Superior temporal gyrus (tissue), 1 donor: ENCODE data around the gene OR11H7.
"Not testable (repeated sequence)": the region's sequence is repeated elsewhere in the genome, so short reads cannot be mapped to it uniquely, and the experiment has no call there.

Experiments
- DNase-seq: peaks from one replicate; pipeline ENCODE4 v3.0.0-alpha.2; 2016; ENCODE audit errors: extremely low spot score

OR11H7 gene

GRCh38 chr14:20278414-20278813, 49.6 kb downstream of the OR11H7 start:
- no peak for DNase-seq

GRCh38 chr14:20280265-20280664, 51.5 kb downstream of the OR11H7 start:
- DNase-seq, result not testable (repeated sequence)
